Fibroblast of mammary gland (primary cell): ENCODE results near the gene ADNP.

Source experiments
- DNase-seq: peaks from one replicate; pipeline ENCODE4 v3.0.0-alpha.2; 2010; ENCODE audit warnings: low read depth
- H3K4me3 ChIP-seq: 2 replicates; pipeline ENCODE4 v1.5.1; 2011; ENCODE audit warnings: low read depth, mild to moderate bottlenecking, low read length, moderate library complexity; ENCODE audit not compliant: control insufficient read depth
- TF ChIP-seq, protein P1 (sequence below): conservative IDR thresholded peaks from 2 replicates; pipeline ENCODE4 v1.5.1; 2011; ENCODE audit warnings: low read depth, low read length, inconsistent platforms; ENCODE audit not compliant: control insufficient read depth, insufficient read depth

The ADNP gene

DNA sequence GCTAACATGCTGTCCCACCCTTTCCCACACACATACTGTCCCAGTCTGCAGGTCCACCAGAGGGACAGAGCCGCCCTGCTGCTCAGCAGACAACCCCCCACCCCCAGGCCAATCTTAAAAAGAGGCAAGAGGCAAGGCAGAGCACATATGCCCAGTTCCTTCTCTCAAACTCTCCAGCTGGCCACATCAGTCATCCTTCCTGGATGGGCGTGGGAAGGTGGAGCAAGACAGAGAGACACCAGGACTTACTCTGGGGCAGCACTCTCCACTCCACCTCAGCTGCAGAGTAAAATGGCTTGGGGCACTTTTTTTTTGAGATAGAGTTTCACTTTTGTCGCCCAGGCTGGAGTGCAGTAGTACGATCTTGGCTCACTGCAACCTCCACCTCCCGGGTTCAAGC, 38.2 kb upstream of the ADNP start:
- DNase-seq: no peak
- no peak overlapping the region for H3K4me3 ChIP-seq
- TF ChIP-seq, protein P1, sequence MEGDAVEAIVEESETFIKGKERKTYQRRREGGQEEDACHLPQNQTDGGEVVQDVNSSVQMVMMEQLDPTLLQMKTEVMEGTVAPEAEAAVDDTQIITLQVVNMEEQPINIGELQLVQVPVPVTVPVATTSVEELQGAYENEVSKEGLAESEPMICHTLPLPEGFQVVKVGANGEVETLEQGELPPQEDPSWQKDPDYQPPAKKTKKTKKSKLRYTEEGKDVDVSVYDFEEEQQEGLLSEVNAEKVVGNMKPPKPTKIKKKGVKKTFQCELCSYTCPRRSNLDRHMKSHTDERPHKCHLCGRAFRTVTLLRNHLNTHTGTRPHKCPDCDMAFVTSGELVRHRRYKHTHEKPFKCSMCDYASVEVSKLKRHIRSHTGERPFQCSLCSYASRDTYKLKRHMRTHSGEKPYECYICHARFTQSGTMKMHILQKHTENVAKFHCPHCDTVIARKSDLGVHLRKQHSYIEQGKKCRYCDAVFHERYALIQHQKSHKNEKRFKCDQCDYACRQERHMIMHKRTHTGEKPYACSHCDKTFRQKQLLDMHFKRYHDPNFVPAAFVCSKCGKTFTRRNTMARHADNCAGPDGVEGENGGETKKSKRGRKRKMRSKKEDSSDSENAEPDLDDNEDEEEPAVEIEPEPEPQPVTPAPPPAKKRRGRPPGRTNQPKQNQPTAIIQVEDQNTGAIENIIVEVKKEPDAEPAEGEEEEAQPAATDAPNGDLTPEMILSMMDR: no peak

DNA sequence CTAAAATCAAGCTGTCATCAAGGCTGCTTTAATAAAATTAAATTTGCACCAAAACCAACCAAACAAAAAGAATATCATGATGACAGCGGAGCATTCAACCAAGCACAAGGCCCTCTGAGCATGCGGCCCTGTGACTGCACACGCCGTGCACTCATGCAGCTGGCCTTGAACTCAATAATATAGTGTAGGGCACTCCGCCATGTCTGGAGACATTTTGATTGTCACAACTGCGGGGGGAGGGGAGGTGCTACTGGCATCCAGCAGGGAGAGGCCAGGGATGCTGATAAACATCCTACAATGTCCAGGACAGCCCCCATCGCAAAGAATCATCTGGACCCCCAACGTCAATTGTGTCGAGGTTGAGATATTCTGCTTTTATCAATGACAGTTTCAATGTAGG, 37.1 kb upstream of the ADNP start:
- no peak overlapping the region for H3K4me3 ChIP-seq
- DNase-seq: no peak
- TF ChIP-seq, protein P1: no peak

- no peak overlapping the region for H3K4me3 ChIP-seq
- TF ChIP-seq, protein P1: no peak
- no peak for DNase-seq
Measured at GRCh38 chr20:50967586-50967985, 36.3 kb upstream of the ADNP start.

DNA sequence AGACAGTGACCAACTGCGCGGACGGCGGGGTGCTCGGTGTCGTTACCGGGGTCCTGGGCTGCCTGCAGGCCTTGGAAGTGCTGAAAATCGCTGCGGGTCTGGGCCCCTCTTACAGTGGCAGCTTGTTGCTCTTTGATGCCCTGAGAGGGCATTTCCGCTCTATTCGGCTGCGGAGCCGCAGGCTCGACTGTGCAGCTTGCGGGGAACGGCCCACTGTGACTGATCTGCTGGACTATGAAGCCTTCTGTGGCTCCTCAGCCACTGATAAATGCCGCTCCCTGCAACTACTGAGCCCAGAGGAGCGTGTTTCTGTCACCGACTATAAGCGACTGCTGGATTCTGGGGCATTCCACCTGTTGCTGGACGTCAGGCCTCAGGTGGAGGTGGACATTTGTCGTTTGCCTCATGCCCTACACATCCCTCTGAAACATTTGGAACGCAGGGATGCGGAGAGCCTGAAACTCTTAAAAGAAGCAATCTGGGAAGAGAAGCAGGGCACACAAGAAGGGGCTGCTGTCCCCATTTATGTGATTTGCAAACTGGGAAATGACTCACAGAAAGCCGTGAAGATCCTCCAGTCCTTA, 28.4 kb upstream of the ADNP start:
- peak overlapping the region; percentile 94 for H3K4me3 ChIP-seq
- DNase-seq: no peak
- TF ChIP-seq, protein P1: no peak

DNA sequence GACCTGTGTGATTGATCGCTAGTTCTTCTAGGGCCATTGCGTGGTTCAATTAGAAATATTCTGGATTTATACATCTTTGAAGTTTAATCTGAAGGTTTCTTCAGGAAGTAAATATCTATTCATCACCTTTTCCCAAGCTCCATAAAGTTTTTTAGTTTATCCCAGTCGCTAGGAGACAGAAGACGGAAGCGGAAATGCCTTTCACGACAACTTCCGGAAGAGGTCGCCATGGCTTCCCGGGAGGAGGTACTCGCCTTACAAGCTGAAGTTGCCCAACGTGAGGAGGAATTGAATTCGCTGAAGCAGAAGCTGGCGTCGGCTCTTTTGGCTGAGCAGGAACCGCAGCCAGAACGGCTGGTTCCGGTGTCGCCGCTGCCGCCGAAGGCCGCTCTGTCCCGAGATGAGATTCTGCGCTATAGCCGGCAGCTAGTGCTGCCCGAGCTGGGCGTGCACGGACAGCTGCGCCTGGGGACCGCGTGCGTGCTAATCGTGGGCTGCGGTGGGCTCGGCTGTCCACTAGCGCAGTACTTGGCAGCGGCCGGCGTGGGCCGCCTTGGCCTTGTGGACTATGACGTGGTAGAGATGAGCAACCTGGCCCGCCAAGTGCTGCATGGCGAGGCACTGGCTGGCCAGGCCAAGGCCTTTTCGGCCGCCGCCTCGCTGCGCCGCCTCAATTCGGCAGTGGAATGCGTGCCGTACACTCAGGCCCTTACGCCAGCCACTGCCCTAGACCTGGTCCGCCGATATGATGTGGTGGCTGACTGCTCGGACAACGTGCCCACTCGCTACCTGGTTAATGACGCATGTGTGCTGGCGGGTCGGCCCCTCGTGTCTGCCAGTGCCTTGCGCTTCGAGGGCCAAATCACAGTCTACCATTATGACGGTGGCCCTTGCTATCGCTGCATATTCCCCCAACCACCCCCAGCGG, 27.6 kb upstream of the ADNP start, which contains the start of gene MOCS3:
TSS of gene MOCS3 (plus strand) at position 204 of the 928 bp plus-strand sequence. CDS start at position 229, 25 bp downstream.
- peak; percentile 93 for DNase-seq

DNA sequence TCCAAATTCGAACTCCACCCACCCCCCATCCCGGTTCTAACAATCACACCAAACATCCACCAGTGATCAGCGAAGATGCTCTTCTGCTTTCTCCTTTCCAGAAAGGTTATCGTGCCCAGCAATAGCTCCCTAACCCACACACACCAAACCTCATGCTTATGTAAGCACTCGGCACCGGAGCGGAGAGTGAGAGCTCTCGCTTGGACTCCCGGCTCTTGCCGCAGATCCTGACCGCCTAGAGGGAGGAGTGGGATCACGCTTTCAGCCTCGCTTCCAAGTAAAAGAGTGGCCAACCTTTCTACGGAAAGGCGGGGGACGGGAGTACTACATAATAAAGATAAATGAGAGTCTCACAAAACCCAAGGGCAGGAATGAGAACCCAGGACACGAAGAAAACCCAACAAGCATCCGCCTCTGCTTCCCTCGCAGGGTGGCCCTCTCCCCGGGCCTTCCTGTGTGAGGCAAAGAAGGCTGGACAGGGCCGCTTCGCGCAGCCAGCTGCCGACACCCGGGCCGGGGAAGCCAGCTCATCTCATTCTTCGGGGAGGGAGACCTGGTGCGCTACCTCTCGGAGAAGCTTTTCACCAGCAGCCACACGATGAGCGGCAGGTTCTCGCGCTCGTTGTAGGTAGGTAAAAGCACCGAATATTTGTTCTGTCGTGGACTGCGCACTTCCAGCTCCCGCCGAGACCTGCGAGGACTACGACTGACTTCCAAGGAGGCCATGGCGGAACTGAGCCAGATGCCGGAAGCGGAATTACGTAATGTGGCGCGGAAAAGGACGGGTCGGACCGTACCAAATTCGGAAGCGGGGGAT, 26.8 kb upstream of the ADNP start, which contains the start of gene DPM1:
TSS of gene DPM1 (minus strand) at position 735 of the 817 bp plus-strand sequence. CDS start at position 726, 9 bp downstream.
- DNase-seq: peak; percentile 90
- TF ChIP-seq, protein P1: no peak
- H3K4me3 ChIP-seq: peak within 1 kb of the TSS; percentile 94

More for the DNA sequence above, 27.6 kb upstream of the ADNP start, which contains the start of gene MOCS3:
- peak within 1 kb of the TSS; percentile 94 for H3K4me3 ChIP-seq
- TF ChIP-seq, protein P1: no peak
